Osteocyte (in vitro differentiated cells): ENCODE measurements around the gene ZNF579. TPM values are rescaled to one million over a fixed set of nuclear protein-coding genes. Genes with fewer than 3 reads are reported as not detected.
"Not testable (repeated sequence)": the region's sequence is repeated elsewhere in the genome, so short reads cannot be mapped to it uniquely, and the experiment has no call there.

ENCODE experiments used
- DNase-seq: peaks from one replicate; pipeline ENCODE4 v3.0.0; 2021; ENCODE audit warnings: mixed read lengths; ENCODE audit not compliant: unreplicated experiment; ENCODE audit errors: extremely low spot score
- H3K27ac Mint-ChIP-seq: one replicate; pipeline ENCODE4 v1.8.0; 2021; ENCODE audit warnings: mild to moderate bottlenecking, mixed read lengths; ENCODE audit not compliant: unreplicated experiment
- H3K27me3 Mint-ChIP-seq: one replicate; pipeline ENCODE4 v1.8.0; 2021; ENCODE audit warnings: mixed read lengths; ENCODE audit not compliant: unreplicated experiment
- H3K36me3 Mint-ChIP-seq: one replicate; pipeline ENCODE4 v1.8.0; 2021; ENCODE audit warnings: mixed read lengths; ENCODE audit not compliant: unreplicated experiment
- H3K4me1 Mint-ChIP-seq: one replicate; pipeline ENCODE4 v1.8.0; 2021; ENCODE audit warnings: mixed read lengths; ENCODE audit not compliant: unreplicated experiment
- H3K4me3 Mint-ChIP-seq: one replicate; pipeline ENCODE4 v1.8.0; 2021; ENCODE audit warnings: mild to moderate bottlenecking, moderate library complexity, mixed read lengths; ENCODE audit not compliant: unreplicated experiment
- H3K9me3 Mint-ChIP-seq: one replicate; pipeline ENCODE4 v1.8.0; 2021; ENCODE audit warnings: mixed read lengths; ENCODE audit not compliant: unreplicated experiment
- CTCF ChIP-seq: fragments of 200-600 bp; sonication (generic); IDR thresholded peaks from 2 replicates; pipeline ENCODE4 v1.5.0; 2021; ENCODE audit warnings: antibody characterized with exemption, mild to moderate bottlenecking, moderate library complexity
- total RNA-seq: library from RNA; stranded (reverse); gene quantifications from 2 replicates; pipeline ENCODE4 v1.2.1, GENCODE V29; 2021

ZNF579 gene
- total RNA-seq, 1 donor from 2014 or later: 29.2 TPM

GRCh38 chr19:55535173-55535964 lies 45.3 kb downstream of the ZNF579 start:
- peak overlapping the region; percentile 50 for H3K27ac Mint-ChIP-seq
- no peak for DNase-seq
- peaks cover 5% of the 10 kb centered on the region for H3K4me1 Mint-ChIP-seq
- TF ChIP-seq CTCF: no peak
- H3K27me3 Mint-ChIP-seq: no peaks in the 10 kb centered on the region
- H3K36me3 Mint-ChIP-seq: no peaks in the 10 kb centered on the region
- no peaks in the 10 kb centered on the region for H3K9me3 Mint-ChIP-seq
- no peak overlapping the region for H3K4me3 Mint-ChIP-seq

- DNase-seq, H3K27ac Mint-ChIP-seq, H3K27me3 Mint-ChIP-seq, H3K36me3 Mint-ChIP-seq, H3K9me3 Mint-ChIP-seq, H3K4me1 Mint-ChIP-seq, H3K4me3 Mint-ChIP-seq: not testable (repeated sequence)
Measured at GRCh38 chr19:55534280-55534679, 46.4 kb downstream of the ZNF579 start.

GRCh38 chr19:55530996-55531395 lies 49.7 kb downstream of the ZNF579 start:
- H3K27ac Mint-ChIP-seq: no peak overlapping the region
- no peak for DNase-seq
- no peaks in the 10 kb centered on the region for H3K27me3 Mint-ChIP-seq
- no peak for TF ChIP-seq CTCF
- no peak overlapping the region for H3K4me3 Mint-ChIP-seq
- peaks cover 3% of the 10 kb centered on the region for H3K4me1 Mint-ChIP-seq
- no peaks in the 10 kb centered on the region for H3K9me3 Mint-ChIP-seq
- H3K36me3 Mint-ChIP-seq: no peaks in the 10 kb centered on the region

- no peak for DNase-seq
- Mint-ChIP-seq H3K27ac (peak overlapping the region; percentile 54), H3K4me1 (peaks cover 2% of the 10 kb centered on the region), H3K27me3 (no peaks in the 10 kb centered on the region), H3K4me3 (no peak overlapping the region), H3K36me3 (no peaks in the 10 kb centered on the region), H3K9me3 (no peaks in the 10 kb centered on the region)
- TF ChIP-seq CTCF: no peak
Measured at GRCh38 chr19:55529636-55530234, 50.9 kb downstream of the ZNF579 start.

GRCh38 chr19:55528030-55528803 lies 52.4 kb downstream of the ZNF579 start:
- Mint-ChIP-seq H3K27me3 (no peaks in the 10 kb centered on the region), H3K36me3 (no peaks in the 10 kb centered on the region), H3K27ac (no peak overlapping the region), H3K9me3 (no peaks in the 10 kb centered on the region), H3K4me3 (no peak overlapping the region), H3K4me1 (peaks cover 2% of the 10 kb centered on the region)
- no peak for DNase-seq
- peak; percentile 39 for TF ChIP-seq CTCF
